ENCODE data around the gene RUBCNL.
A peak's percentile ranks its signal among the peaks of the same experiment; 100 is the strongest.

Gene RUBCNL

GRCh38 chr13:46388846-46389245 lies 1.8 kb upstream of the RUBCNL start:
- Histone ChIP-seq H3K27me3 (peaks cover 0 to 26% of the 10 kb centered on the region in 2 donors), H3K9me3 (no peaks in the 10 kb centered on the region), H3K4me1 (peaks cover 0 to 23% (median 12%) of the 10 kb centered on the region in 4 donors), H3K36me3 (no peaks in the 10 kb centered on the region), H3K4me3 (no peak overlapping the region), H3K27ac (no peak overlapping the region)
- no peak for DNase-seq
- intact Hi-C loops (cut with DNase I; ENCODE audit: low total_unique reads) = no loop called here
- no peak for TF ChIP-seq CTCF (IDR thresholded peaks at IDR 0.05)

- peaks cover 0 to 26% of the 10 kb centered on the region in 2 donors for H3K27me3 ChIP-seq
- intact Hi-C loops (cut with DNase I; ENCODE audit: low total_unique reads) = no loop called here
- TF ChIP-seq CTCF (IDR thresholded peaks at IDR 0.05) = no peak
- H3K4me3 ChIP-seq = no peak overlapping the region
- H3K4me1 ChIP-seq = peaks cover 0 to 23% (median 12%) of the 10 kb centered on the region in 4 donors
- H3K9me3 ChIP-seq = no peaks in the 10 kb centered on the region
- H3K36me3 ChIP-seq = no peaks in the 10 kb centered on the region
- no peak overlapping the region for H3K27ac ChIP-seq
- no peak for DNase-seq
These were observed 1.3 kb upstream of the RUBCNL start for GRCh38 chr13:46388308-46388707.

GRCh38 chr13:46386392-46387063 lies 524 bp downstream of the RUBCNL start:
- H3K4me3 ChIP-seq = peak overlapping the region; percentile 41 to 59
- H3K36me3 ChIP-seq = no peaks in the 10 kb centered on the region
- peak overlapping the region in 1 of 2 donors; percentile 38 for H3K27ac ChIP-seq
- intact Hi-C loops (cut with DNase I; ENCODE audit: low total_unique reads) = no loop called here
- no peak for DNase-seq
- H3K27me3 ChIP-seq = peaks cover 0 to 26% of the 10 kb centered on the region in 2 donors
- H3K9me3 ChIP-seq = no peaks in the 10 kb centered on the region
- no peak for TF ChIP-seq CTCF (IDR thresholded peaks at IDR 0.05)
- peaks cover 0 to 23% (median 12%) of the 10 kb centered on the region in 4 donors for H3K4me1 ChIP-seq

- no peak overlapping the region for H3K27ac ChIP-seq
- peaks cover 0 to 26% of the 10 kb centered on the region in 2 donors for H3K27me3 ChIP-seq
- no peak for TF ChIP-seq CTCF (IDR thresholded peaks at IDR 0.05)
- H3K4me1 ChIP-seq = peaks cover 0 to 23% (median 12%) of the 10 kb centered on the region in 4 donors
- H3K36me3 ChIP-seq = no peaks in the 10 kb centered on the region
- DNase-seq = no peak
- intact Hi-C loops (cut with DNase I; ENCODE audit: low total_unique reads) = no loop called here
- peak overlapping the region; percentile 41 to 59 for H3K4me3 ChIP-seq
- H3K9me3 ChIP-seq = no peaks in the 10 kb centered on the region
These were observed 1.1 kb downstream of the RUBCNL start for GRCh38 chr13:46385946-46386345.

- peaks cover 0 to 21% of the 10 kb centered on the region in 2 donors for H3K27me3 ChIP-seq
- H3K4me1 ChIP-seq = peaks cover 0 to 16% (median 12%) of the 10 kb centered on the region in 4 donors
- no peaks in the 10 kb centered on the region for H3K36me3 ChIP-seq
- intact Hi-C loops (cut with DNase I; ENCODE audit: low total_unique reads) = no loop called here
- no peak overlapping the region for H3K27ac ChIP-seq
- no peaks in the 10 kb centered on the region for H3K9me3 ChIP-seq
- no peak for DNase-seq
- TF ChIP-seq CTCF (IDR thresholded peaks at IDR 0.05) = no peak
- no peak overlapping the region for H3K4me3 ChIP-seq
These were observed 3.7 kb downstream of the RUBCNL start for GRCh38 chr13:46383383-46383782.

Data from tibial artery (tissue), 4 donors.